ENCODE measurements around the gene CD44.

DNA sequence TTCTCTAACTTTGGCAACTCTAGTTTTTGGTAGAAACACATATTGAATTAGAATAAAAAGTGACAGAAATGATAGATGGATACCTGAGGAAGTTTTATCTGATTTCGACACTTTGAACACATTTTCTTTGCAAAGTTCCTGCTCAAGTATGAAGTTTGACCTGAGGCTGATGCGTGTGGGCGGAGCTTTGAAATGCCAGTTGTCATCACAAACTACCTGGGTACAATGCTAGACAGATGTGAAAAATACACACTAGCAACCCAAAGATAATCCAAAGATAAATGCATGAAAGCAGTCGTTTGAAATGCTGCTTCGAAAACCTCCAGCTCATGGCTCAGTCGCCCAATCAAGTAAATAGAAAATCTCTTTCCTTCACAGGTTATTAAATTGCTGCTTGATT, 54.8 kb downstream of the CD44 start:
- TF ChIP-seq POLR2A (IDR thresholded peaks at IDR 0.05) (no peak), EP300 (IDR thresholded peaks at IDR 0.05) (no peak)

Data from ovary (tissue), 1 donor.